Common myeloid progenitor, CD34-positive (primary cell): ENCODE data around the gene CHPF2.

Source experiments
- CTCF ChIA-PET: fragments of 350-600 bp; sonication (Branson Sonifier 250); formaldehyde crosslinking; loops from one replicate; lab custom pipeline; 2021; ENCODE audit warnings: antibody characterized with exemption; lab: Charles Lee
- POLR2A ChIA-PET: fragments of 350-600 bp; sonication (Branson Sonifier 250); formaldehyde crosslinking; loops from one replicate; lab custom pipeline; 2021; ENCODE audit warnings: antibody characterized with exemption; lab: Charles Lee
- DNase-seq, 3 donors: peaks; one replicate each; pipeline versions ENCODE4 v3.0.0 to v3.0.0-alpha.2; 2013
- H3K27ac ChIP-seq, 2 experiments: 1 replicate in 1 of 2; 2 replicates in 1 of 2; pipeline ENCODE4 v1.7.0; 2013; ENCODE audit warnings: inconsistent platforms in 2 of 2, low read length in 2 of 2, mild to moderate bottlenecking in 2 of 2, low read depth in 1 of 2, moderate library complexity in 1 of 2; ENCODE audit not compliant: severe bottlenecking in 2 of 2, insufficient read depth in 1 of 2, poor library complexity in 1 of 2
- H3K27me3 ChIP-seq, 5 experiments: replicated peaks in 2 of 5; 1 replicate in 3 of 5; 2 replicates in 2 of 5; pipeline versions ENCODE4 v1.6.1 to v1.7.0; 2013; ENCODE audit warnings: low read length in 4 of 5, mild to moderate bottlenecking in 2 of 5, moderate library complexity in 2 of 5, inconsistent platforms in 1 of 5; ENCODE audit not compliant: insufficient read depth in 5 of 5, control insufficient read depth in 4 of 5
- H3K36me3 ChIP-seq, 4 experiments: 1 replicate in 2 of 4; 2 replicates in 2 of 4; pipeline versions ENCODE4 v1.6.1 to v1.7.0; 2013; ENCODE audit warnings: low read length in 3 of 4, control low read depth in 1 of 4, mild to moderate bottlenecking in 1 of 4; ENCODE audit not compliant: control insufficient read depth in 4 of 4, insufficient read depth in 4 of 4
- H3K4me1 ChIP-seq, 4 experiments: 1 replicate in 3 of 4; 2 replicates in 1 of 4; pipeline versions ENCODE4 v1.6.1 to v1.7.1; 2013; ENCODE audit warnings: low read length in 3 of 4, mild to moderate bottlenecking in 3 of 4, control low read depth in 1 of 4, inconsistent platforms in 1 of 4, moderate library complexity in 1 of 4; ENCODE audit not compliant: control insufficient read depth in 4 of 4, insufficient read depth in 4 of 4; ENCODE audit errors: control extremely low read depth in 1 of 4
- H3K4me3 ChIP-seq, 7 experiments: 1 replicate in 4 of 7; 2 replicates in 3 of 7; pipeline versions ENCODE4 v1.5.1 to v1.7.0; 2013; ENCODE audit warnings: mild to moderate bottlenecking in 7 of 7, low read length in 6 of 7, moderate library complexity in 6 of 7, inconsistent platforms in 2 of 7, low read depth in 2 of 7, control low read depth in 1 of 7; ENCODE audit not compliant: insufficient read depth in 4 of 7, control insufficient read depth in 1 of 7; ENCODE audit errors: extremely low read depth in 1 of 7
- H3K9me3 ChIP-seq, 5 experiments: 1 replicate in 4 of 5; 2 replicates in 1 of 5; pipeline versions ENCODE4 v1.6.1 to v1.7.1; 2013; ENCODE audit warnings: low read length in 4 of 5, mild to moderate bottlenecking in 2 of 5, inconsistent platforms in 1 of 5, low read depth in 1 of 5, moderate library complexity in 1 of 5; ENCODE audit not compliant: control insufficient read depth in 4 of 5, insufficient read depth in 2 of 5; ENCODE audit errors: control extremely low read depth in 1 of 5
- WGBS: methylation state at CpG from one replicate; pipeline ENCODE4 v1.1.5; 2013; ENCODE audit not compliant: insufficient coverage; 5-methylcytosine and 5-hydroxymethylcytosine counted together

Gene CHPF2

DNA sequence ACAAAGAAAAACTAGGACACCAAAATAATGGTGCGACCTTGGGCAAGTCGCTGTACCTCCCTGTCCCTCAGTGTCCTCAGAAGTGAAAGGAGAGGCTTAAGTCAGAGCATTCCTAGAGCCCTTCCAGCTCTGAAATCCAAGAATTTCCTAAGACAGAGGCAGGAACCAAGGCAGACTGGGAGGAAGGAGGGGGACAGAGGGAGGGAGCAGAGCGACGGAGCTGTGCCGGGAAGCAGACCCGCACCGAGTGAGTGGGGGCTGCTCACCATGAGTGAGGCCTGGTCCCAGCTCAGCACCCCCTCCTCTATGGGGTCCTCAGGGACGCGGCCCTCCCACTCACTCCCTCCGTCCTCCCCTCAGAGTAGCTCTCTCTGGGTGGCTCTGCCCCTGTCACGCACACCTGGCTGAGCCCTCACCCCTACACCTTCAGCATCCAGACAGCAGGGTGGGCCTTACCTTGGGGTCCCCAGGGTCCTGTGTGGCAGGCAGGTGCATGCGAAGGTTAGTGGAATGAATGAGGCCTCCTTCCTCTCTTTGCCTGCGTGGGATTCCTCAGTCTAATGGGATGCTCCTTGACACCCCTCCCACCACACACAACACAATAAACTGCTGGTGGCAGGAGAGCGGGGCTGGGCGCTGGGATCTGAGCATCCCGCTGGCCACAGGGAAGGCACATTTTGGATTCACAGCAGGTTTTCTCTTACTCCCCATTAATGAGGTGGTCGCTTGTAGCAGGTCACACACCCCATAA lies 20.9 kb downstream of the CHPF2 start:
- peaks cover 0 to 25% (median 22%) of the 10 kb centered on the region in 4 experiments for H3K4me1 ChIP-seq
- ChIA-PET POLR2A (no interaction called here), CTCF (interaction anchor here (1.2 to 2.0 kb wide), 2 partner anchors 22 to 53 kb away, joined by 3 to 7 read pairs; no protein-coding TSS in a partner anchor)
- no peaks in the 10 kb centered on the region for H3K9me3 ChIP-seq
- peaks cover 0 to 71% (median 36%) of the 10 kb centered on the region in 5 experiments for H3K27me3 ChIP-seq
- no peak overlapping the region for H3K4me3 ChIP-seq
- 95% methylated on average over 10 of the region's 17 CpGs for WGBS
- no peak for DNase-seq
- no peak overlapping the region for H3K27ac ChIP-seq
- H3K36me3 ChIP-seq, result no peaks in the 10 kb centered on the region

DNA sequence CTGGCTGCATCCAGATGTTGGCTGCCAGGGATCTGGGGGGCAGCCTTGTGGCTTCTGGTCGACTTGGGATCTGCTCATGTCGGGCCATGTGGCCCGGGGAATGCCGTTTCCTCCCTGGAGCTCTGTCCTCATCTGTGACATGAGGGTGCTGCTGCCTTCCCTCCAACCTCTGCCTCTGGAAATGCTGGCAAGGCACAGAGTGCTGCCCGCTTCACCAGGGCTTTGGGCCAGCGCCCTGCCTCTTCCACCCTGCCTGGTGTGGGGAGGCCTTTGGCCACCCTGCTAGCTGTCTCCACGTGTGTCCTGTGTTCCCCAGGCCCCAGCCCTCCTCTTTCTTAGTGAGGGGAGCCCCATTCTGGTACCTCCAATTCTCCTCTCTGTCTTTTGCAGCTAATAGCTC lies 22.0 kb downstream of the CHPF2 start:
- H3K27ac ChIP-seq, result no peak overlapping the region
- H3K9me3 ChIP-seq, result no peaks in the 10 kb centered on the region
- DNase-seq, result no peak
- no peak overlapping the region for H3K4me3 ChIP-seq
- H3K27me3 ChIP-seq, result peaks cover 0 to 62% (median 39%) of the 10 kb centered on the region in 5 experiments
- ChIA-PET POLR2A (no interaction called here), CTCF (interaction anchor here (1.3 kb wide), 1 partner anchor 9 kb away, joined by 5 read pairs; no protein-coding TSS in a partner anchor)
- H3K4me1 ChIP-seq, result peaks cover 0 to 15% (median 12%) of the 10 kb centered on the region in 4 experiments
- H3K36me3 ChIP-seq, result no peaks in the 10 kb centered on the region
- 89% methylated on average over 7 of the region's 7 CpGs for WGBS

DNA sequence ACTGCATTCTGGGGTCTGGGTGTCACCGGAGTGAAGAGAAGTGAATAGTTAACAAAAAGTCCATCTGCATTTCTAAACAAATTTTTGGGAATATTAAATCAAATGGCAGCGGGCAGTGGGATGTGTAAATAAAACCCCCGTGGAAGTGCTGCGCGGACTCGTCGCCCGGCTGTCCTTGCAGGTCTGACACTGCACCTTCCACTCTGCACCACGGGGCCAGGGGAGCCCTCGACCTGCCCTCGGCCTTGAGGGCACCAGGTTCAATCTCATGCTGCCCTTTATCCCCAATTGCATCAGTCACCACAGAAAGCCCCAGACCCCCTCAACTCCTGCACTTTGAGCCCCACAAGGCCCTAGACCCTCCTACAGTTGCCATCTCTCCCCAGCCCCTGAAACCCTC lies 22.6 kb downstream of the CHPF2 start:
- Histone ChIP-seq H3K4me1 (peaks cover 0 to 11% (median 7%) of the 10 kb centered on the region in 4 experiments), H3K9me3 (no peaks in the 10 kb centered on the region), H3K27ac (no peak overlapping the region), H3K36me3 (no peaks in the 10 kb centered on the region), H3K27me3 (peaks cover 0 to 56% (median 37%) of the 10 kb centered on the region in 5 experiments), H3K4me3 (no peak overlapping the region)
- WGBS, result 77% methylated on average over 6 of the region's 11 CpGs
- POLR2A ChIA-PET, result no interaction called here
- no peak for DNase-seq
- CTCF ChIA-PET, result interaction anchor here (1.3 to 1.4 kb wide), 2 partner anchors 9 to 85 kb away, joined by 3 to 5 read pairs; no protein-coding TSS in a partner anchor

- no peaks in the 10 kb centered on the region for H3K36me3 ChIP-seq
- CTCF ChIA-PET, result interaction anchor here (1.4 to 3.2 kb wide), 4 partner anchors 8 to 85 kb away, joined by 3 to 15 read pairs (median 5); no protein-coding TSS in a partner anchor
- 99% methylated on average over 7 of the region's 7 CpGs for WGBS
- peaks cover 0 to 11% (median 7%) of the 10 kb centered on the region in 4 experiments for H3K4me1 ChIP-seq
- POLR2A ChIA-PET, result no interaction called here
- no peak for DNase-seq
- H3K27ac ChIP-seq, result no peak overlapping the region
- H3K4me3 ChIP-seq, result no peak overlapping the region
- peaks cover 0 to 51% (median 32%) of the 10 kb centered on the region in 5 experiments for H3K27me3 ChIP-seq
- H3K9me3 ChIP-seq, result no peaks in the 10 kb centered on the region
Measured at GRCh38 chr7:151255390-151255789, 23.1 kb downstream of the CHPF2 start.

DNA sequence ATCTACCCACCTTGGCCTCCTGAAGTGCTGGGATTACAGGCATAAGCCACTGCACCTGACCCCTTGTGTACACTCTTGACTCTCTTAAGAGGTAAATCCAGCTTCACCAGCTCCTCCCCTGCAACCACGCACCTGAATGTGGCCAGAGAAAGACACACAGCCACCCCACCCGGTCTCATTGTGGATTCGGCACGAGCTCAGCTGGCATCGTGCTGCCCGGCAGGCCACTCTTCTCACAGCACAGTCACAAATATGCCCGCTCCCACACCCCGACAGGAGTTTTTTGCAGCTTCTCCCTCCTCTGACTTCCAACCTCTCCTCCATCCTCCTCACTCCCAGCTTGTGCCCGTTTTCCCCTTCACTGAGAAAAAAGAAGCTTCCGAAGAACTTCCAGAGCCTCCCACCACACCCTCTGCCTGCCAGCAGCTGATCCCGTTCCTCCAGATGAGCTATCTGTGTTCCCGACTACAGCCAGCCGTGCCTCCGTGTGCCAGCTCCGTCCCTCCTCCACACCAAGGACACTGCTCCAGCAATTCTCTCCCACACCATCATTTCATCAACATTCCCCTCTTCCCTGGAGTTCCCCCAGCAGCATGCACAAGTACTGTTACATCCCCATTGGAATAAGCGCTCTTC lies 24.2 kb downstream of the CHPF2 start:
- H3K27me3 ChIP-seq, result peaks cover 0 to 40% (median 26%) of the 10 kb centered on the region in 5 experiments
- no peaks in the 10 kb centered on the region for H3K9me3 ChIP-seq
- H3K36me3 ChIP-seq, result no peaks in the 10 kb centered on the region
- ChIA-PET CTCF (interaction anchor here (0.8 to 3.2 kb wide), 7 partner anchors 9 to 94 kb away, joined by 3 to 15 read pairs (median 4); no protein-coding TSS in a partner anchor), POLR2A (interaction anchor here (0.8 kb wide), 1 partner anchor 128 kb away, joined by 4 read pairs; no protein-coding TSS in a partner anchor)
- peaks cover 0 to 7% (median 5%) of the 10 kb centered on the region in 4 experiments for H3K4me1 ChIP-seq
- H3K27ac ChIP-seq, result no peak overlapping the region
- 93% methylated on average over 16 of the region's 16 CpGs for WGBS
- no peak for DNase-seq
- no peak overlapping the region for H3K4me3 ChIP-seq

- H3K4me3 ChIP-seq, result no peak overlapping the region
- ChIA-PET POLR2A (no interaction called here), CTCF (interaction anchor here (1.2 to 3.2 kb wide), 3 partner anchors 10 to 49 kb away, joined by 3 to 15 read pairs (median 3); no protein-coding TSS in a partner anchor)
- H3K27me3 ChIP-seq, result peaks cover 0 to 26% (median 21%) of the 10 kb centered on the region in 5 experiments
- no peaks in the 10 kb centered on the region for H3K36me3 ChIP-seq
- no peak overlapping the region for H3K27ac ChIP-seq
- H3K9me3 ChIP-seq, result no peaks in the 10 kb centered on the region
- WGBS, result 100% methylated on average over 5 of the region's 7 CpGs
- no peak for DNase-seq
- H3K4me1 ChIP-seq, result no peaks in the 10 kb centered on the region
Measured at GRCh38 chr7:151257990-151258389, 25.7 kb downstream of the CHPF2 start.
